ENCODE results near the gene STARD3NL.

DNA sequence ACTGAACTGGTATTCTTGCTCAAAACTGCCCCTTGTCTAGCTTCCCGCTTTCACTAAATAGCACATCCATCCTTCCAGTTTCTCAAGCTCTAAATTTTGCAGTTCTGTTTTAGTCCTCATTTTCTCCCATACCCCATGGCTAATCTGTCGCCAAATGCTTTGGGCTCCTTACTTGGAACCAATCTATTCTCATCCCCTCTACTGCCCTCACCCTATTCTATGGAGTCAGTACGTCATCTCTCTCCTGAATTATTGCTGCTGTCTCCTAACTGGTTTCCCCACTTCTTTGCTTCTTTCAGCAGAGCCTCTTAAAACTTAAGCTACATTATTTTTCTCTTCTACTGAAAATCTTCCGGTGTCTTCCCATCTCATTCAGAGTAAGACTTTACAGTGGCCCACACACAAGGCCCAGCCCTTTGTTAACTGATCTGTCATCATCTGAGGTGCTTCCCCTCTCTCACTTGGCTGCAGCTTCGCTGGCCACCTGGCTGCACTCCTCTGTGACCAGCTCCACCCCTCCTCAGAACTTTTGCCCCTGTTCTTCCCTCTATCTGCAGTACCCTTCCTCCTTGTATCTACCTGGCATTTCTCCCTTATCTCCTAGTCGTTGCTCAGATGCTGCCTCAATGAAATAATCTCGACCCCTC is 9.9 kb downstream of the STARD3NL start:
- no peak for TF ChIP-seq POLR2A (IDR thresholded peaks at IDR 0.05)
- TF ChIP-seq, protein P1, sequence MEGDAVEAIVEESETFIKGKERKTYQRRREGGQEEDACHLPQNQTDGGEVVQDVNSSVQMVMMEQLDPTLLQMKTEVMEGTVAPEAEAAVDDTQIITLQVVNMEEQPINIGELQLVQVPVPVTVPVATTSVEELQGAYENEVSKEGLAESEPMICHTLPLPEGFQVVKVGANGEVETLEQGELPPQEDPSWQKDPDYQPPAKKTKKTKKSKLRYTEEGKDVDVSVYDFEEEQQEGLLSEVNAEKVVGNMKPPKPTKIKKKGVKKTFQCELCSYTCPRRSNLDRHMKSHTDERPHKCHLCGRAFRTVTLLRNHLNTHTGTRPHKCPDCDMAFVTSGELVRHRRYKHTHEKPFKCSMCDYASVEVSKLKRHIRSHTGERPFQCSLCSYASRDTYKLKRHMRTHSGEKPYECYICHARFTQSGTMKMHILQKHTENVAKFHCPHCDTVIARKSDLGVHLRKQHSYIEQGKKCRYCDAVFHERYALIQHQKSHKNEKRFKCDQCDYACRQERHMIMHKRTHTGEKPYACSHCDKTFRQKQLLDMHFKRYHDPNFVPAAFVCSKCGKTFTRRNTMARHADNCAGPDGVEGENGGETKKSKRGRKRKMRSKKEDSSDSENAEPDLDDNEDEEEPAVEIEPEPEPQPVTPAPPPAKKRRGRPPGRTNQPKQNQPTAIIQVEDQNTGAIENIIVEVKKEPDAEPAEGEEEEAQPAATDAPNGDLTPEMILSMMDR (IDR thresholded peaks at IDR 0.05), result no peak

Measured in tibial nerve (tissue), 3 donors.